GM21786 (cell line): ENCODE measurements around the gene C14orf180.

Source experiments
- ATAC-seq: cut with Tn5 transposase; IDR thresholded peaks from one replicate; pipeline ENCODE4 v1.9.1; 2021; ENCODE audit not compliant: unreplicated experiment

C14orf180 gene

GRCh38 chr14:104591506-104592291 is 12.1 kb downstream of the C14orf180 start:
- ATAC-seq: no peak

GRCh38 chr14:104592292-104592672 is 12.7 kb downstream of the C14orf180 start:
- no peak for ATAC-seq

- ATAC-seq: no peak
Measured at GRCh38 chr14:104592785-104593184, 13.2 kb downstream of the C14orf180 start.

- no peak for ATAC-seq
Measured at GRCh38 chr14:104593241-104593701, 13.7 kb downstream of the C14orf180 start.

- ATAC-seq: no peak
Measured at GRCh38 chr14:104593710-104594136, 14.2 kb downstream of the C14orf180 start.

- no peak for ATAC-seq
Measured at GRCh38 chr14:104594310-104595046, 14.9 kb downstream of the C14orf180 start.

GRCh38 chr14:104595116-104595675 is 15.6 kb downstream of the C14orf180 start:
- no peak for ATAC-seq

GRCh38 chr14:104595911-104596450 is 16.4 kb downstream of the C14orf180 start:
- ATAC-seq: no peak

- no peak for ATAC-seq
Measured at GRCh38 chr14:104596451-104596918, 16.9 kb downstream of the C14orf180 start.

- ATAC-seq: no peak
Measured at GRCh38 chr14:104596927-104597351, 17.4 kb downstream of the C14orf180 start.

- ATAC-seq: no peak
Measured at GRCh38 chr14:104597576-104597975, 18.0 kb downstream of the C14orf180 start.

- ATAC-seq: no peak
Measured at GRCh38 chr14:104598039-104598909, 18.7 kb downstream of the C14orf180 start.

GRCh38 chr14:104598910-104599273 is 19.3 kb downstream of the C14orf180 start:
- no peak for ATAC-seq

- no peak for ATAC-seq
Measured at GRCh38 chr14:104599446-104599845, 19.9 kb downstream of the C14orf180 start.

- no peak for ATAC-seq
Measured at GRCh38 chr14:104600141-104600643, 20.6 kb downstream of the C14orf180 start.

GRCh38 chr14:104600805-104601204 is 21.2 kb downstream of the C14orf180 start:
- ATAC-seq: no peak

GRCh38 chr14:104601786-104602185 is 22.2 kb downstream of the C14orf180 start:
- ATAC-seq: no peak

GRCh38 chr14:104602315-104602932 is 22.9 kb downstream of the C14orf180 start:
- ATAC-seq: no peak

GRCh38 chr14:104602933-104603325 is 23.4 kb downstream of the C14orf180 start:
- no peak for ATAC-seq
